Stimulated activated CD4-positive, alpha-beta T cell treated with anti-CD3 and anti-CD28 coated beads, Interleukin-4, amount 100 ng/mL, for 48 hours (primary cell): ENCODE measurements around the gene CRIP1.

ENCODE experiments used
- DNase-seq, 2 donors: peaks; one replicate each; pipeline ENCODE4 v3.0.0-alpha.2; 2020; ENCODE audit warnings: low read depth in 2 of 2

The CRIP1 gene

GRCh38 chr14:105450864-105451720, 35.6 kb upstream of the CRIP1 start:
- no peak for DNase-seq

DNA sequence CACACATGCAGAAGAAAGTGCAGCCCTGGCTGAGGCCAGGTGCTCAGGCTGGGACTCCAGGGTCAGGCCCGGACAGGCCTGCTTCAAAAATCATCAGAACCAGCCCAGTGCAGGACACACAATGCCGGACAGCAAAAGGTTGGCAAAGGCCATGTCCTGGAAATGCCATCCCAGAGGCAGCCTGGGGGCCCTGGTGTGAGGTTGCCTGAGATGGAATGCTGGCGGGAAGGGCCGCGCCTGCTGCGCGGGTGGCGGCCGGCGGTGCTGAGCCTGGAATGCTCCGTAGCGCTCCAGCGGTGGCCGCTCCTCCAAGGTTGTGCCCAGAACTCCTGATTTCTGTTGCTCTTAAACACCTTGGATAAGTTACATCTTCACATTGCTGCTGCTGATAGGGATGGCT, 33.7 kb upstream of the CRIP1 start:
- no peak for DNase-seq

DNA sequence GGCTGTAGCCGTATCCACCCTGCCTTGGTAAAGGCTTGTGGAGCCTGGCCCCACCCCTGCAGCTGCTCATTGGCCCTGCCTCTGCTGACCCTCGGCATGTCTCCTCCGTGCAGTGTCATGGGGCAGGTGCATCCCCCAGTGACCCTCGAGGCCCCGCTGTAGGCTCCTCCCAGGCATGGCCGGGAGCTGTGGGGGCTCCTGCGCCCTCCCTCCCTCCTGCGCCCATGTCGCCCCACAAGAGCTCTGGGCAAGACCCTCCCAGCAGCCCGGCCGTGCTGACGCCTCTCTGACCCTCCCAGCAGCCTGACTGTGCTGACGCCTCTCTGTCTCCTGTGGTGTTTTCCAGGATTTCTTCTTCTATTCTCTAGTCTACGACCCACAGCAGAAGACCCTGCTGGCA, 32.8 kb upstream of the CRIP1 start:
- DNase-seq = no peak

GRCh38 chr14:105455086-105455640, 31.5 kb upstream of the CRIP1 start:
- no peak for DNase-seq

GRCh38 chr14:105455766-105456660, 30.7 kb upstream of the CRIP1 start:
- DNase-seq = no peak

DNA sequence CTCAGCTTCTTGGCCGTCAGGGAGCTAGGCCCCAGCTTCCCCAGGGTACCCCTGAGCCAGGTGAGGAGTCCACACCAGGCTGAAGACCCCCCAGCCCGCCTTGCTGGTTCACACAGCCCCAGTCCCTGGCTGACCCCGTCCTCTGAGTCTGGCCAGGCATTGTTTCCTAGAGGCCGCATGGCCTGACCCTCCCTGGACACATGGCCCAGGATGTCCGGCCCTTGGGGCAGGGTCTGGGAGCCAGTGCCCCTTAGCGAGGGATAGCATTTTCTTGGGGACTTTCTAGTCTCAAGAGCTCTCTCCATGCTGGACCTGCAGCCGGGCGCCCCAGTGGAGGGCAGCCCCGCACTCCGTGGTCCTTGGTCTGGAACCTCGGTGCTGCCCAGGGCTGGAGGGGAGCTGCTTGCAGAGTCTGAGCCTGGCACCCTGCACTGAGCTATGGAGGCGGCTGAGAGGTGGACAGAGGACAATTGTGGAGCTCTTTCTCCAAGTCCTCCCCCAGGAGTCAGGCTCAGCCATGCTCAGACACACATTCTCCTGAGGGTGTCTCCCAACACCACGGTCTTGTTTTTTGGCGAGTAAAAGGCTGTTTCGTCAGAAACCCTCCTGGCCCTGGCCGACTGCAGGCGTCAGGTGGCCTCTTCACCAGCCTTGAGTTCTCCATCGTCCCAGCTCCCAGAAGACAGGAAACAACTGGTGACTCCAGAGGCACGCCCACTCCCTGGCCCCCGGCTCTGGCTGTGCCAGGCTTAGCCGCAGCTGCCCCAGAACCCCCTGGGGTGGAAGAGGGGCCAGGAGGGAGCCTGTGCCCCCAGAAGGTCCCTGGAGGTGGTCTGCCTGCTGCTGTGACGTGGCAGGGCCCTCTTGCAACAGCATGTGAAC, 29.7 kb upstream of the CRIP1 start:
- no peak for DNase-seq

DNA sequence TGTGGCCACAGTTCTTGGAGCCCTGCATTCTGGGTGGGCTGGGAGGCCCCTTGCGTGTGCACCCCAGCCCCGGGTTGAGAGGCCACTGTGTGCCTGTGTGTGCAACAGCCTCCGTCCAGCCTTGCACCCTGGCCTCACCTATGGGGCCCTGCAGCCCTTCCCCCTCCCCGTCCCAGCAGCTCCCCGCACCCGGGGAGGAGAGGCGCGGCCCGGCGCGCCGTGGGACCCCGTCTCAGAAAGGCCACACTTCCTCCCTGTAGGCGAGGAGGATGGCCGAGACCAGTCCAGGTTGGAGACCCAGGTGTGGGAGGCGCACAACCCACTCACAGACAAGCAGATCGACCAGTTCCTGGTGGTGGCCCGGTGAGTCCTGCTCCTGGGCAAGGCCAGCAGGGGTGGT, 28.7 kb upstream of the CRIP1 start:
- DNase-seq = no peak

DNA sequence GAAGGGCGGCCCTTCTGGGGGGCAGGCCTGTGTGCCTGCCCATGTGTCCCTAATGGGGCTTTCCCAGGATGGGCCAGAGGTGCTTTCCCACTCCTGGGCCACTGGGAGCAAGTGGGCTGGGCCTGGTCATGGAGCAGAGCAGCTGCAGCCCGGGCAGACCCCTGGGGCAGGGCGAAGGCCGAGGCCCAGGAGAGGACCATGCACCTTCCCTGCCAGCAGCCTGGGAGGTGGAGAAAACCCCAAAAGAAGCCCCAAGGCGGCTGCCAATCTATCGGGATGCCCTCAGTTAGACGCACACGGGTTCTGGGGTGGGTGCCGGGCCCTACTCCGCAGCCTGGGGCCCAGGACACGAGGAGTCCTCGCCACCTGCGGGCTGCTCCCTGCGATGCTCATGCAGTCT, 28.1 kb upstream of the CRIP1 start:
- no peak for DNase-seq

DNA sequence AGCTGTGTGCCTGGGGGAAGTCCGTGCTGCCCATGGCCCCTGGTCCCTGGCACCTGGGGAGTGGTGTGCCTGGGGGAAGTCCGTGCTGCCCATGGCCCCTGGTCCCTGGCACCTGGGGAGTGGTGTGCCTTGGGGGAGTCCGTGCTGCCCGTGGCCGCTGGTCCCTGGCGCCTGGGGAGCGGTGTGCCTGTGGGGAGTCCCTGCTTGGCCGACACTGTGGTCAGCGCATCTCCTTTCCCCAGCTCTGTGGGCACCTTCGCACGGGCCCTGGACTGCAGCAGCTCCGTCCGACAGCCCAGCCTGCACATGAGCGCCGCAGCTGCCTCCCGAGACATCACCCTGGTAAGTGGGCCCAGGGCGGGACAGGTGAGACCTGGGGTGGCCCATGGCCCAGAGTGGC, 26.6 kb upstream of the CRIP1 start:
- DNase-seq = no peak

DNA sequence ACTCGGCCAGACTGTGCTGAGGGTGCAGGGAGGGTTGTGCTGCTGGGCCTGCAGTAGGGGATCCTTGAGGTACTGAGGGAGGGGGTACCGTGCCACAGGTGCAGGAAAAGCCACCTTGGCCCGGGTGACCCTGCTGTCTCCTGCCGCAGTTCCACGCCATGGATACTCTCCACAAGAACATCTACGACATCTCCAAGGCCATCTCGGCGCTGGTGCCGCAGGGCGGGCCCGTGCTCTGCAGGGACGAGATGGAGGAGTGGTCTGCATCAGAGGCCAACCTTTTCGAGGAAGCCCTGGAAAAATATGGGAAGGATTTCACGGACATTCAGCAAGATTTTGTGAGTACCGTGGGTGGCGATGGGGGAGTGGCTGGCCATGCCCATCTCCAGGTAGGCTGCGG, 26.1 kb upstream of the CRIP1 start:
- DNase-seq = no peak

- DNase-seq = no peak
Measured at GRCh38 chr14:105461903-105462302, 24.8 kb upstream of the CRIP1 start.

DNA sequence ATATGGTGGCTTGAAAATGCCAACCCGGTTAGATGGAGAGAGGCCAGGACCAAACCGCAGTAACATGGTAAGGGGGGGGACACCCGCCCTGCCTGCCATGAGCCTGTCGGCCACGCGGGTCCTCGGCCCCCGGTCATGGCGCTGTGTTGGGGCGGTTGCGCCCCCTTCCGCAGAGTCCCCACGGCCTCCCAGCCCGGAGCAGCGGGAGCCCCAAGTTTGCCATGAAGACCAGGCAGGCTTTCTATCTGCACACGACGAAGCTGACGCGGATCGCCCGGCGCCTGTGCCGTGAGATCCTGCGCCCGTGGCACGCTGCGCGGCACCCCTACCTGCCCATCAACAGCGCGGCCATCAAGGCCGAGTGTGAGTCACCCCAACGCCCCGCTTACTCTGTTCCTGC, 22.2 kb upstream of the CRIP1 start:
- no peak for DNase-seq

- no peak for DNase-seq
Measured at GRCh38 chr14:105465209-105466031, 21.3 kb upstream of the CRIP1 start.

DNA sequence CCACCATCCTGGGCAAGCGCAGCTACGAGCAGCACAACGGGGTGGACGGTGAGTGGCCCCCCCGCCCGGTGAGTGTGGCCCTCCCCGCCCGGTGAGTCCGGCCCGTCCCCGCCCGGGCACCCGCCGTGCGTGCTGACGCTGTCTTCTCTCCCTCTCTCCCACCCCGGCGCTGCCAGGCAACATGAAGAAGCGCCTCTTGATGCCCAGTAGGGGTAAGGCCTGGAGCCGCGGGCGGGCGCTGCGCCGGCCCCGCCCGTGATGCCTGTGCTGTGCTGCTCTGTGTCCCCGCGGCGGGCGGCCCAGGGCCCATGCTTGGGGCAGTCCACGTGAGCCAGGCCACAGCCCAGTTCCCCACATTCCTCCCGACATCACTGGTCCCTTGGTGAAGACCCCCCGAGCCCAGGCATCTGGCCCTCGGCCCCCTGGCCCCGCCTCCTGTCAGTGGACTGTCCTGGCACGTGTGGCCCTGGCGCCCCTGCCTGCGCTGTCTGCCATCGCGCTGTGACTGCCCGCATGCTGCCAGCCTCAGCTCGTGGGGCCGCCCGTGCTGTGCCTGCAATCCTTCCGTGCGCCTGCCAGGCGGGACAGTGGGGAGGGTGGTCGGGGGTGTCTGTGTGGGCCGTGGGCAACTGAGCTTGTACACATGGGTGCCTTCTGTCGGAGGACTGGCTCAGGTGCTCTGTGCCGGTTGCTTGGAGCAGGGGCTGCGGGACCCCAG, 20.0 kb upstream of the CRIP1 start:
- DNase-seq = no peak

DNA sequence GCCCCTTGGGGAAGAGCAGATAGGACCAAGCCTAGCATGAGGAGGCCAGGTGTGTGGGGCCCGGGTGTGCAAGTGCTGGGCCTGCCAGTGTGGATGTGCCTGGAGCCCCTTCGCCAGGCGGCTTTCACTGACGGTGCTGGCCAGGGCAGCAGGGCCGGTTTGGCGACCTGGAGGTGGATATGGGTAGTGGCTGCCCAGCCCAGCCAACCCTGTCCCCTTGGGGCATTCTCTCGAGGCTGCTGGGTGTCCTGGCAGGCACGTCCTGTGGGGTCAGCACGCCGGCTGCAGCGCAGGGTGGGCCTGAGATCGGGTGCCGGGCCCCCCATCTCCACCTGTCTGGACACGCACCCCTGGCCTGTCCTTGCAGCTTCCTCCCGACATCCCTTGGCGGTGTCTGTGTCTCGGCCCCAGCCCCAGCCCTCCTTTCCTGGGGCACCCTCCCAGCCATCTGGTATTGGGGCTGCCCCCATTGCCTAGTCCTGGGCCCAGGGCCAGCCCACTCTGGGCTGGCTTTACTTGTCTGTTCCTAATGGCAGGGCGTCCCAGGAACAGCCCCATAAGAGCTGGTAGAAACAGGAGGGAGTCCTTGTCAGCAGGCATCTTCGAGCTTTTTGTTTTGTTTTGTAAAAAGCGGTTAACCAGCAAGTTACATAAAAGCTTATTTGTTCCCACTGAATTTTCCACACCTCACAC, 19.3 kb upstream of the CRIP1 start:
- no peak for DNase-seq

DNA sequence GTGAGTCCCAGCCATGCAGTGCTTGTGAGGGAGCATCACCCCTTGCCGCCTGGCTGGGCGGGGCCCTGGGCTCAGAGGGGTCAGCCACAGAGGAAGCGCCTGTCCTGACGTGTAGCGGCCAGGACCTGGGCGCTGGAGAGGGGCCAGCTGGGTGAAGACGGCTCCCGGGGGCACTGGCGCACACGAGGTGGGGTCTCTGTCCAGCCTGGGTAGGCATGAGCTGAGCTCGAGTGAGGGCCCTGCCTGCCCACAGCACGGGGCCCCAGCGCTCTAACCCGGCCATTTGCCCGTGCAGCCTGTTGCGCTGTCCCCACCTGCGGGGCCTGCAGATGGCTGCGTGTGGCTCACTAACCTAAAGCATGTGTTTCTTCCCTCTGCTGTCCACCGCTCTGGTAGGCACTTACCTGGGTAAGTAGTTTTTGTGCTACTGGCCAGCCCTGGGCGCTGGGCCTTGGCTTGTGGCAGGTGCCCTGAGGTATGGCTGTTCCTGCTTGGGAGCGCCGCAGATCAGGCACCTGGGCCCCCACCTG, 18.7 kb upstream of the CRIP1 start:
- DNase-seq = no peak

DNA sequence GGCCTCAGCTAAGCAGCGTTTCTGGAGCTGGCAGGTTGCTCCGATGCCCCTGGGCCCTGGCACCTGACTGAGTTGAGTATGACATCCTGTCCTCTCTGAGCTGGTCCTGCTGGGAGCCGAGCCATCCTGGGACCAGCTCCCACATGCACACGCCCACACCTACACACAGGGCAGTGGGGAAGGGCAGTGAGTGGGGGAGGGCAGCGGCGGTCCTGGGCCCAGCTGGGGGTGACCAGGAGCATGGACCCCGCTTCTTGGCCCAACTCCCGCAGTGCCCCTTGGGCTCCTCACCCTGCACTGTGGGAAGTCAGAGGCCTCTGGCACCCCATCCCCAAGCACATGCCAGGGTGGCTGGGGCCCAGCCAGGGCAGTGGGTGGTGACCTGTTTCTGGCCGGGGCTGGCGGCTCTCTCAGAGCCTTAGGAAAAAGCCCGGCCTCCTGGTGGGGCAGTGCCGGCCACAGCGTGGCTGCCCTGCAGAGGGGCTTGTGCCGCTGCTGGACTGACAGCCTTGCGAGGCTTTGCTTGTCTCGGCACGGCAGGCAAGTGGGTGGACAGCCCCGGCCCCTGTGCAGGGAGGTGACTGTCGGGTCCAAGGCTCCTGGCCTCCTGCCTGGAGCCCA, 18.0 kb upstream of the CRIP1 start:
- no peak for DNase-seq

GRCh38 chr14:105469456-105470349, 17.0 kb upstream of the CRIP1 start:
- no peak for DNase-seq
